Vagina (tissue), 2 donors: ENCODE results near the gene PIP5K1B.

ENCODE experiments used
- POLR2AphosphoS5 ChIP-seq, 2 donors: sonication (generic); formaldehyde crosslinking; IDR thresholded peaks; one replicate each; pipeline ENCODE4 v1.9.0; 2017; ENCODE audit warnings: antibody characterized with exemption in 2 of 2, mild to moderate bottlenecking in 2 of 2, low read depth in 1 of 2; ENCODE audit not compliant: insufficient read depth in 1 of 2
- TF ChIP-seq, protein P1 (sequence below), 3 experiments: fragments of 450-650 bp in 2 of 3; fragments of 200-600 bp in 1 of 3; sonication (generic) in 1 of 3; IDR thresholded peaks; one replicate each; pipeline ENCODE4 v1.5.1; 2017 to 2019; ENCODE audit warnings: antibody characterized with exemption in 3 of 3, mild to moderate bottlenecking in 2 of 3, moderate library complexity in 2 of 3

DNA sequence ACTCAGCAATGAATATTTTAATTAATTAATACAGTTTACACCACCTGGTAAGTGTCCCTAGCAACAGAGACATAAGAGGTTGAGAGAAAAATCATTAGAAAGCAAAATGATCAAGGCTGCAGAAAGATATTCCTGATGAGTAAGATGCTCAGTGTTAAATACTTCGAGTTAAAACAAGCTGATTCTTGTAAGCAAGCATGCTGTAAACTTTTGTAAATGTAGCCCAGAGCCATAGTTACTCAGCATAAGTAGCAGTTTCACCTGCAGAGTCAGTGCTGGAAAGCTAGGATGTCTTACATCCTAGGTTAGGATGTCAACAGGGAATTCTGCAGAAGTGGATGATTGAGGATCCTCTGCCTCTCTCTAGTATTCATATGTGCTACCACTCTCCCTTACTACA lies 304.7 kb downstream of the PIP5K1B start:
- TF ChIP-seq POLR2AphosphoS5 (IDR thresholded peaks at IDR 0.05; ENCODE audit: insufficient read depth in 1 of 2, low read depth in 1 of 2): no peak
- TF ChIP-seq, protein P1, sequence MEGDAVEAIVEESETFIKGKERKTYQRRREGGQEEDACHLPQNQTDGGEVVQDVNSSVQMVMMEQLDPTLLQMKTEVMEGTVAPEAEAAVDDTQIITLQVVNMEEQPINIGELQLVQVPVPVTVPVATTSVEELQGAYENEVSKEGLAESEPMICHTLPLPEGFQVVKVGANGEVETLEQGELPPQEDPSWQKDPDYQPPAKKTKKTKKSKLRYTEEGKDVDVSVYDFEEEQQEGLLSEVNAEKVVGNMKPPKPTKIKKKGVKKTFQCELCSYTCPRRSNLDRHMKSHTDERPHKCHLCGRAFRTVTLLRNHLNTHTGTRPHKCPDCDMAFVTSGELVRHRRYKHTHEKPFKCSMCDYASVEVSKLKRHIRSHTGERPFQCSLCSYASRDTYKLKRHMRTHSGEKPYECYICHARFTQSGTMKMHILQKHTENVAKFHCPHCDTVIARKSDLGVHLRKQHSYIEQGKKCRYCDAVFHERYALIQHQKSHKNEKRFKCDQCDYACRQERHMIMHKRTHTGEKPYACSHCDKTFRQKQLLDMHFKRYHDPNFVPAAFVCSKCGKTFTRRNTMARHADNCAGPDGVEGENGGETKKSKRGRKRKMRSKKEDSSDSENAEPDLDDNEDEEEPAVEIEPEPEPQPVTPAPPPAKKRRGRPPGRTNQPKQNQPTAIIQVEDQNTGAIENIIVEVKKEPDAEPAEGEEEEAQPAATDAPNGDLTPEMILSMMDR (IDR thresholded peaks at IDR 0.05): no peak
